HG02642 (cell line): ENCODE measurements around the gene SYPL2.
"Not testable (repeated sequence)": the region's sequence is repeated elsewhere in the genome, so short reads cannot be mapped to it uniquely, and the experiment has no call there.

ENCODE experiments used
- ATAC-seq: cut with Tn5 transposase; IDR thresholded peaks from one replicate; pipeline ENCODE4 v1.9.1; 2021; ENCODE audit warnings: mild to moderate bottlenecking; ENCODE audit not compliant: unreplicated experiment, poor library complexity

The SYPL2 gene

DNA sequence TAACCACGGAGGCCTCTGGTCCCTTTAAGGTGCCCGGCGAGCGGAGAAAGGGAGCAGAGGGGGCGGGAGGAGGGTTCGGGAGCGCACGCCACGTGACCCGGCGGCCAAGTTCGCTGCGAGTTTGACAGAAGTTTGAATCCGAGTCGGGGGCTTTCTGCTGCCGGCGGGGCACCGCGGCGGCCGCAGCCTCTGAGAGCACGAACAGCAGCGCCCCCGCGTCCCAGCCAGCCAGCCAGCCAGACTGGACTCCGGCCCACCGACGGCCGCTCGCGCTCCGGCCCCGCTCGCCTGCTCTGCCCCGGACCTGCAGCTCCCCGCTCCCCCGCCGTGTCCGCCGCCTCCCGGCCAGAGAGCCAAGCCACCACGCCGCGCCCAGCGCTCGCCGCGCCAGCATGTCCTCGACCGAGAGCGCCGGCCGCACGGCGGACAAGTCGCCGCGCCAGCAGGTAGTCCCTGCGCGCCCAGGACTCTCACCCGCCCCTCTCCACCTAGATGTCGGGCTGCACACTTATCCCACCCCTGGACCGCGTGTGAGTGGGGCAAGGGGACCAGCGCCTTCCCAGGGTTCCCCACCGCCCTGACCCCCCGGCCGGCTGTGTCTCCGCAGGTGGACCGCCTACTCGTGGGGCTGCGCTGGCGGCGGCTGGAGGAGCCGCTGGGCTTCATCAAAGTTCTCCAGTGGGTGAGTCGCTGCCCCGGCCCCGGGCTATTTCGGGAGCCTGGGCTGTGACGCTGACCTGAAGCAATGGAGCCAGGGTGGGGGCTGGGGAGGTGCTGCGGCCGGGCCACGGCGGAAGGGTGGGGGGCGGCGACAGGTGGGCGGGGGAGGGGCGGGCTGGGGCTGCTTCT lies at the start of gene SYPL2:
TSS of gene SYPL2 (plus strand) at position 95 of the 849 bp plus-strand sequence. CDS start at position 393, 298 bp downstream.
- no peak for ATAC-seq

DNA sequence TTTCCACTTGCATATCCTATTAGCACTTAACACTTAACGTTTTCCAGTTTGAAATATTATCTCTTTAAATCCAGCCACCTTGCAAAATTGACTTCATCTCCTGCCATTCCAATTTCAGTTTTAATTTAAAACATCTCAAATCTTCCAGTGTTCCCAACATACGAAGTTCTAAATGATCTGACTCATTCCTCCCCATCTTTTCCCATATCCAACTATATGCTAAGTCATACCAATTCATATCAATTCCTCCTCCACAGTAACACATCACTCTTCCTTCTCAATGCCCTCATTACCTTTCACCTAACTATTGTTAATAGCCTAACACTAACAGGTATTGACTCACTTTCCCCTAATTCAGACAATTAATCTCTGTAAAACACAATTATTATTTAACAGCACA lies 42.8 kb upstream of the SYPL2 start:
- no peak for ATAC-seq

DNA sequence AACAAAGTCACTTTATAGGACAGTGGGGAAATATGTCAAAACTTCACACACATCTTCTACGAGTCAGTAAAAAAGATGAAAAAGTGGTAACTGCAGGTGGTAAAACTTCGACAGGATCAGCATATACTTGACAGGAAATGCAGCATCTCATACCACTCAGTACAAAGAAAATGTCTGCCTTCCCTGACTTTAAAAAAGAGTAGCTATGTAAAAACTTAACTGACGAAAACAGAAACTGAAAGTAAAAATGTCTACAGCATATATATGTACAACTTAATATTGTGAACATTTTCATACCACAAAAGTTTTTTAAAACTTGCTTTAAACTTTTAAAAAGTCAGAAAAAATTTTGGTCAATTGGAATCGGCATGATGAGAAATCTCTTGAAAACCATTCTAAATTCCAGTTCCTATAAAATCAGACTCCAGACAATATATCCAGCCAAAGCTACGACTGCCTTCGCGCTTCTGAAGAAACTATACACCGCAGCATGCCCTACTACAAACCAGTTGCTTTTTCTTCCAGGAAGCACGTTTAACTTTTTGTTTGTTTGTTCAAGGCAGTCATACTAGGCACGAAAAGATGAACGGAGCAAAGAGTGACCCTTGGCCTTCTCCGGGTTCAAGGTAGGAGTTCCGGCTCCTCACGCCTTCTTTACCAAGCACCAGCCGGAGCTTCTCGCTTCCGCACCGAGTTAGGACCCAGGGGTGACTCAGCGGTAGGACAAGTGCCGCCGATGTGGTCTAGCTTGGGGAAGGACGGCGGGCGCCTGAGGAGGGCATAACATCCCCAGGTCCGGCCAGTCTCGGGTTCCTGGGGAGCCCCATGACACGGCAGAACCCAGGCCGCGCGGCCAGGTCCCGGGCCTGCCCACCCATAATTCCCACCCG lies 40.7 kb upstream of the SYPL2 start:
- ATAC-seq: peak; percentile 30

DNA sequence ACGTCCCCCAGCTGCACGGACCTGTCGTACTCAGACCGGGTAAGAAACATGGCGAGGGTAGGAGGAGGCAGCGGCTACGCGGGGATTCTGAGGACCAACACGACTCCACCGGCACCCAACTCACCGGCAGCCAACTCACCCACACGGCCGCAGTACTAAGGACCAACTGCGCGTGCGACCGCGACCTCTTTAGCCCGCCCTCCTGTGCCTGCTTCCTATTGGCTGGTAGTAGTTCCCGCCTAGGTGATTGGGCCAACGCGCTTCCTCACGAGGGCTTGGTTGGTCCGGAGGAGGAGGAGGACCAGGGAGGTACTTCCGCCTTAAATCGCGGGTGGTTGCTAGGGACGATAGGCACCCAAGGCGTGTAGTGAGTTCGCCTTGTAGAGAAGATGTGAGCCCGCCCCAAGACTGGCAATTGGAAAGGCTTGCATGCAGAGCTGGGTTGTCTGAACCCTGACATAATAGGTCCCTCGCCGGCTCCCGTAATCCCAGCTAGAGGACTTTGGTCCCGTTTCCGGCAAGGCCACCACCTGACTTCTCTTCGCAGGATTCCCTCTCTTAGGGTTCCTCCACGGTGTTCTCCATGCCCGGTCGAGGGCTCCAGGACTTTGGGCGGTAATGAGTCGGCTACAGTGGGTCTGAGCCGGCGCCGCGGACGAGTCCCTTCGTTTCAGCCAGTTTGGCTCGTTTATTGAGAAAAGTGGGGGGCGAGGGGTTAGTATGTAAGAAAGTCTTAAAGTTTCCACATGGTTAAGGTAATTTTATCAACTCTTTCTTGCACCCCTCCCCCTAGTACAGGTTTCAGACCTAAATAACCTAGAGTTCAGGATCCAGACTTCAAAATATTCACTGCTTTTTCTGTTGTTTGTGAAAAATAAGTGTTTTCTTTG lies 39.8 kb upstream of the SYPL2 start, which contains the start of gene PSMA5:
TSS of gene PSMA5 (minus strand) at position 168 of the 890 bp plus-strand sequence. CDS start at position 50, 118 bp downstream.
- ATAC-seq: peak; percentile 98

DNA sequence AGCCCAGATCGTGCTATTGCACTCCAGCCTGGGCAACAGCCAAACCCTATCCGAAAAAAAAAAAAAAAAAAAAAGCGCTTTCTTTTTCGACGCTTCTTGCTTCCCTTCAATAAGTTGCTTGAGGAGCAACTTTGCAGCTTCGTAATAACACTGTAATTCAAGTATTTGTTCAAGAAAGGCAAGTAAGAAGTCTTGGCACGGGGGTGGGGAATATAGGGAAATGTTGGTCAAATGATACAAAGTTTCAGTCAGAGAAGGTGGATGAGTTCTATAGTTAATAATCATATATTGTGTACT lies 39.2 kb upstream of the SYPL2 start:
- ATAC-seq: no peak

DNA sequence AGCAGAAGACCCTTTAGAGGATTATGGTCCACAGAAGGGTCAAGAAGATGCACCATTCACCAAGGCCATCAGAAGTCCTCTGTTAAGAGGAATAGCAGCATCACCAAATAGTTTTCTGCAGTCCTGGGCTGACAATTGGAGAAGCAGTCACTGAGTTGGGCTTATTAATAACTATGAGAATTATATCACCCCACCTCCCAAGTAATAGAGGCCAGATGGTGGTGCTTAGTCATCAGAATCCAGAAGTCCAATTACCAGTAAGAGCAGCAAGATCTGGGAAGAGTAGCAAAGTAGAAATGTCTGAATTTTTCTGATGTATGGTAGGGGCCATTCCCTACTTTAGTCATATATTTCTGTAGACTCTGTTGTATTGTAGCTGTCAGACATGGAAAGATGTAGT lies 34.0 kb upstream of the SYPL2 start:
- ATAC-seq: no peak

DNA sequence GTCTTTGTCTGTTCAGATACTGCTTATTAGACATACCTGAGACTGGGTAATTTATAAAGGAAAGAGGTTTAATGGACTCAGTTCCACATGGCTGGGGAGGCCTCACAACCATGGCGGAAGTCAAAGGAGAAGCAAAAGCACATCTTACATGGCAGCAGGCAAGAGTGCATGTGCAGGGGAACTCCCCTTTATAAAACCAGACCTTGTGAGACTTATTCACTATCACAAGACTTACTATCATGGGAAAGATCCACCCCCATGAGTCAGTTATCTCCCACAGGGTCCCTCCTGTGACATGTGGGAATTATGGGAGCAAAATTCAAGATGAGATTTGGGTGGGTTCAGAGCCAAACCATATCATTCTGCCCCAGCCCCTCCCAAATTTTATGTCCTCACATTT lies 33.0 kb upstream of the SYPL2 start:
- no peak for ATAC-seq

DNA sequence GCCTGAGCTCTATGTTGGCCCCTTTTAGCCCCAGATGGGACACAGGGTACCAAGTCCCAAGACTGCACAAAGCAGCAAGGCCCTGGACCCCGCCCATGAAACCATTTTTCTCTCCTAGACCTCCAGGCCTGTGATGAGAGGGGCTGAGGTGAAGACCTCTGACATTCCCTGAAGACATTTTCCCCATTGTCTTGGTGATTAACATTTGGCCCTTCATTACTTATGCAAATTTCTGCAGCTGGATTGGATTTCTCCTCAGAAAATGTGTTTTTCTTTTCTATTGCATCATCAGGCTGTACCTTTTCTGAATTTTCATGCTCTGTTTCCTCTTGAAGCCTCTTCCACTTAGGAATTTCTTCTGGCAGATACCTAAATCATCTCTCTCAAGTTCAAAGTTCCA lies 31.9 kb upstream of the SYPL2 start:
- ATAC-seq: no peak

DNA sequence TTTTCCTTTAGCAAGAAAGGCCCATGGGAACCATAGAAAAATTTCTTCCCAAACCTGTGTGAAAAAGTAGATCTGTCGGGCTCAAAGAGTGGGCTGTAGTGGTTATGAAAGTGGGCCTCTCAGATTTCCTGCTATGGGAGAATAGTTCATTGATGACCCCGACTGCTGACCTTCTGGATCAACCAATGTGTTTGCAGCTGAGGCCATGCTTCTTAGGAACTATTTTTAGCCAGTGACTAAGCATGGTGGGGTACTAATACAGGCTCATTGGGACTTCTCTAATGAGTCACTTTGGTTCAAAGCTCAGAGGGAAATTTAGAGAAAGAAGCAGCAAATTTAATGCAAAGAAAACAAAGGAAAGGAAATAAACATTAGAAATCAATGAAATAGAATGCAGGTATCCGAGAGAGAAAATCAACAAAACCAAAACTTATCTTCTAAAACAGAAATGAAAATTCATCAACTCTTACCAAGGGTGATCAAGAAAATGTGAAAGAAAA lies 27.5 kb upstream of the SYPL2 start:
- ATAC-seq: no peak

DNA sequence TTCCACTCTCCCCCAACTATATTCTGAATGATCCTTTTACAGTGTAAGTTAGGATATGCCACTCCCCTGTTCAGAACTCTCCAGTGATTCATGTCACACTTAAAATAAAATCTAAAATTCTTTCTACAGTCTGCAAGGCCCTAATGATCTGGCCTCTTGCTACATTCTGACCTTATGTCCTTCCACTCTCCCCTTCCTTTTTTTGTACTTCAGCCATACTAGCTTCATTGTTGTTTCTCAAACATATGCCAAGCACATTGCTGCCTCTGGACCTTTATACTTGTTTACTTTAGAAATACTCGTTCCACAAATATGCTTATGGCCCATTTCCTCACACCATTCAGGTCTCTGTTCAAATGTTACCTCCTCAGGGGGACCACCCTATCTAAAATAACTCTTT lies 25.3 kb upstream of the SYPL2 start:
- no peak for ATAC-seq

DNA sequence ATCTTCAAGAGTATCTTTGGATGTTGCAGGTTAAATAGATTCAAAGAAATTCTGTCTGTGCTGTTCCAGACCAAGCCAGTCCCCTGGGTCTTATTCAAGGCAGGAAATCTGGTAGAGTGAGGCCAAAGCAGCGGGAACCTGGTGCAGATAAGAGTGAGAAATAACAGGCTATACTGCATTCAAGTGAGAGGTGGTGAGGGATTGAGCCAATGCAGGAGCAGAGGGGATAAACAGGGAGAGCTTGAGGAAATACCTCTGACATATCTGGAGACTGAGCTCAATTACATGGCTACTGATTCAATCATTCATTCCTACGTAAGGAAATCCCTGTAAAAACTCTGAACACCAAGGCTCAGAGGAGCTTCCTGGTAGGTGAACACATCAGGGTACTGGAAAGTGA lies 22.9 kb upstream of the SYPL2 start:
- no peak for ATAC-seq

DNA sequence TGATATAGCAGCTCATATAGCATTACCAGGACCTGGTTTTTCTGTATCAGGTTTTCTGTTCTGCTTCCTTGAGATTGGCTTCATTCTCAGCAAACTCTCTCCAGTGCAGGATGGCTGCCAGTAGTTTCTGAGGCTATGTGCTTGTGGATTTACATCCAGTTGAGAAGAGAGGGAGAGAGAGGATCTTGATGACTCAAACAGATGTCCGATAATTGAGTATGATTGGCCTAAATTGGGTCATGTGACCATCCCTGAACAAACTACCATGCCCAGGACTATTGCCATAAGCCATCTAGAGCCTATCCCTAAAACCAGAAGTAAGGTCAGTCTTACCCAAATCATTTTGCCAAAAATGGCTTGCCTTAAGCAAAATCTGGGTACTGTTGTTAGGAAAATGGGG lies 22.0 kb upstream of the SYPL2 start:
- no peak for ATAC-seq

DNA sequence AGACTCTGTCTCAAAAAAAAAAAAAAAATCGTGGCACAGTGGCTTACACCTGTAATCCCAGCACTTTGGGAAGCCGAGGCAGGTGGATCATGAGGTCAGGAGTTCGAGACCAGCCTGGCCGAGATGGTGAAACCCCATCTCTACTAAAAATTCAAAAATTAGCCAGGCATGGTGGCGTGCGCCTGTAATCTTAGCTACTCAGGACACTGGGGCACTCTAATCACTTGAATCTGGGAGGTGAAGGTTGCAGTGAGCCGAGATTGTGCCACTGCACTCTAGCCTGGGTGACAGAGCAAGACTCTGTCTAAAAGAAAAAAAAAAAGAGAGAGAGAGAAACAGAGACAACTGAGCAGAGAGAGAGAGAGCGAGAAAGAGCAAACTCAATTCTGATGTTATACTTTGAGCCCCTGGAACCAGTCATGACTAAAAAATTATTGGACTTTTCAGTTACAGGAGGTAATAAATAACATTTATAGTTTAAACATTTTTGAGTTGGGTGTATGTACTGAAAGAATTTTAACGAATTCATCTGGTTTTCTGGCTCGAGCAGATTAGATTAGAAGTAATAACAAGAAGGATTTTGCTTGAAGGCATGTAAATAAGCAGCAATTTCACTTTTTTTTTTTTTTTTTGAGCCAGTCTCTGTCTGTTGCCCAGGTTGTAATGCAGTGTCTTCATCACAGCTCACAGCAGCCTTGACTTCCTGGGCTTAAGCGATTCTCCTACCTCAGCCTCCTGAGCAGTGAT lies 20.2 kb upstream of the SYPL2 start:
- not testable (repeated sequence) for ATAC-seq

DNA sequence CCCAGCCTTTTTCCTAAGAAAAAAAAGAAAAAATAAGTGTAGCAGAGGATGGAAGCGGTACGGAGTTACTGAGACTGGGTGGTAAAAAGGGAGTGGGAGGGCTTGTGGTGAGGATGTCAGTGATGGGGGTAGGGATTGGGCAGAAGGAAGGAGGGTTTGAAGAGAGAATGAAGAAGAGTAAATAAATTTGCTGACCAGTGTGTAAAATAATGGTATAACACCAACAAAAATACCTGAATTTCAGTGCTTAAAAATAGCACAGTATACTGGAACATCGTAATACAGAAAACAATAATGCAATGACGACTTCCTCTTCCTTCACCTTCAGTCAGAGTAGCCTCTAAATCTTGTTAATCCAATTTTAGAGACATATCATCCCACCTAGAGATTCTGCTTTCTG lies 18.8 kb upstream of the SYPL2 start:
- no peak for ATAC-seq

DNA sequence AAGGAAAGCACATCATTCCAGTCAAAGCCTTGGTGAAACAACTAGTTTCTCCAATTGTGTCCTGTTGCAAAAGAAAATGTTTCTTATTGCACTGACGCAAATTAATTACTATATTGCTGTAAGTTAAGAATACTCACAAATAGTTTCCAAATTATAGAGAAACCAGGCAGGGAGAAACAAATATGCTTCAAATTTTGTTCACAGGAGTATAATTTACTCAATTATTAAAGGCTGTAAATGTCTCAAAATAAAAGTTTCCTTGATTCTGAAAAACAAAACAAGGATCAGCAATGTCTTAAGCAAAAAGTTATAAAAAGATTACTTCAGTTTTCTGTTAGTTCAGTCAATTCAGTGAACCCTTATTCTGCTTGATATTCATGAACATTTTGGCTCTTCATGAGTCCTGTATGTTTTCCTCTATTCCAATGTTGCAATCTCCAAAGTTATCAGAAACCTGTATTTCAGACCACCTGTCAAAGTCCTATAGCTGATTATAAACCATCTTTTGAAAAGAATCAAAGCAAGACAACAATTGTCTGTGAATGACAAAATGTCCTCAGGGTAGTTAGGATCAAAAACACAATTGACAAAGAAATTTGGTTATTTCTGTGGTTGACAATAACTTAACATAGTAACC lies 11.7 kb upstream of the SYPL2 start:
- ATAC-seq: no peak

DNA sequence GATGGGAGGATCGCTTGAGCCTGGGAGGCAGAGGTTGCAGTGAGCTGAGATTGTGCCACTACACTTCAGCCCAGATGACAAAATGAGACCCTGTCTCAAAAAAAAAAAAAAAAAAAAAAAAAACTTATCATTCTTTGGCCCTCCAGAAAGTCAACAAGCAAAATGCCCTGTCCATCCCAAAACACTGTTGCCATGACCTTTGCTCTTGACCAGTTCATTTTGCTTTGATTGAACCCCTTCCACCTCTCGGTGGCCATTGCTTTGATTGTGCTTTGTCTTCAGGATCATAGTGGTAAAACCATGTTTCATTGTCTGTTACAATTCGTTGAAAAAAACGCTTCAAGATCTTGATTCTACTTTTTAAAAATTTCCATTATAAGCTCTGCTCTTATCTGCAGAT lies 8.5 kb upstream of the SYPL2 start:
- no peak for ATAC-seq

DNA sequence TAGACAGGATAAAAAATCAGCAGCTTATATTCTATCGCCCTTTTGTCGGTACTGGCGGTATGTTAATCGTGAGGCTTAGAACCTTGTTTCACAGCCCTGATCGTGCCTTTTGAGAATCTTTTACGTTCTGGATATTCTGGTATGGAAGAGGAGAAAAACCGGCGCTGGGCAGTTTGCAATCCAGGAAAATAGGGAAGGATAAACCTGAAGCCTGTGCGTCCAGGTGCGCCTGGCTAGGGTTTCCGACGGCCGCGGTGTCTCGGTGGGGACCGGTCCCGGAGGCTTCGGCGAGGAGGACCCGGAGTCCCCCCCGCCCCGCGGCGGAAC lies 258 bp upstream of the SYPL2 start:
- no peak for ATAC-seq

DNA sequence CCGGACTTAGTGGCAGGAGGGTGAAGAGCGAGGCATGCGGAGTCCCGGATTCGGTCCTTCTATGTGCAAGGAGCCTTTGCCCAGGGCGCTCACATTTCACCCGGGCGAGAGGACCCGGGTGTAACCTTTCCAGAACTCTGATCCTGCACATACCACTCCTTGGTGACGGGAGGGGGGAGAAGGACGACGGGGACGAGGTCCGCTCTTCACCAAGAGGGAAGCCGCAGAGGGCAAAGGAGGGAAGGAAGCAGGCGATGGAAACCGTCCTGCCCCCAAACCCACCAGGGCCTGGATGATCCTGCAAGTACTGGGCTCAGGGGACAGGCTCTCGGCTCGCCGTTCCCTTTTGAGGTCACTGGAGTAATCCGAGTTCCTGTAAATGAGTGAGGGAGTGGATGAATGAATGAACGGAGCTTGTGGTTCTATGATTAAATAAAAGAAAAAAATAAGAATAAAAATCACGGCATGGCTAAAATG lies 993 bp downstream of the SYPL2 start:
- ATAC-seq: no peak

DNA sequence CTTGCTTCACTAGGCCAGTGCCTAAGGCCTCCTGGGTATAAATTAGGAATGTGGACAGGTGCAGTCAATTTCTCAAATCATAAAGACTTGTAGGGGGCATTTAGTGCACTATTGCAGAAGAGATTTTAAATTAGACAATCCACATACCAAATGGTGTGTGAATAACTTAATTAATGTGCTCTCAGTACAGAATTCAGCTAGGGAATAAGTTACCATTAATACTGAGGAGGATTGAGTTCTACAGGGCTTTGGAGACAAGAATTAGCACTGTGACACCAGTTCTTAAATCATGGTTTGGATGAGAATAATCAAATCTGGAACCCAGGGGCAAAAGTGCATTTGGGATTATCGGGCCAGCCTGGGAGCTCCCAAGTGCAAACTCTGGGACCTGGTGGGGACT lies 1.7 kb downstream of the SYPL2 start:
- ATAC-seq: no peak
